Right cardiac atrium (tissue), 5 donors: ENCODE results near the gene TCERG1L. TPM values are rescaled to one million over a fixed set of nuclear protein-coding genes. Genes with fewer than 3 reads are reported as not detected.

ENCODE experiments used
- ATAC-seq, 2 donors: fragments of 200-7000 bp; cut with Tn5 transposase; one replicate each; pipeline versions ENCODE4 v1.8.0 to v1.9.1; 2020; ENCODE audit warnings: moderate library complexity in 2 of 2, mild to moderate bottlenecking in 1 of 2
- DNase-seq, 3 donors: peaks; one replicate each; pipeline ENCODE4 v3.0.0-alpha.2; 2020
- H3K27ac ChIP-seq: one replicate; pipeline ENCODE4 v1.5.1; 2013; ENCODE audit warnings: mild to moderate bottlenecking, low read length, control low read depth, moderate library complexity
- H3K27me3 ChIP-seq: one replicate; pipeline ENCODE4 v1.6.1; 2013; ENCODE audit not compliant: control insufficient read depth, insufficient read depth
- H3K4me1 ChIP-seq: one replicate; pipeline ENCODE4 v1.6.1; 2013; ENCODE audit warnings: low read length; ENCODE audit not compliant: control insufficient read depth, insufficient read depth
- H3K4me3 ChIP-seq: one replicate; pipeline ENCODE4 v1.5.1; 2013; ENCODE audit warnings: low read length, control low read depth
- H3K9me3 ChIP-seq: one replicate; pipeline ENCODE4 v1.6.1; 2013; ENCODE audit warnings: low read length; ENCODE audit not compliant: control insufficient read depth
- WGBS: extraction: QIAGEN DNeasy Blood & Tissue Kit; methylation state at CpG from one replicate; pipeline ENCODE4 v1.1.7; 2013; 5-methylcytosine and 5-hydroxymethylcytosine counted together
- intact Hi-C, 4 donors: fragments of 100-400 bp; cut with DNase I; formaldehyde crosslinking; loops; one replicate each; pipeline versions ENCODE4 v1.11.0 to v1.14.0; 2022 to 2023
- polyA plus RNA-seq: library from polyadenylated mRNA; stranded (reverse); fragments of 200-250 nt; gene quantifications from one replicate; pipeline ENCODE4 v1.2.3, GENCODE V29; 2013
- total RNA-seq, 4 donors: library from RNA; stranded (reverse); fragmentation: NEBNext Ultra II Directional; extraction: Animal tissue kit (Norgen Biotek cat#: 25700); gene quantifications; one replicate each; pipeline ENCODE4 v1.2.1, GENCODE V29; 2021
- donor health status: healthy with polysubstance abuse.
- donor health status: DM: no; HTN: yes; CAD: no.
- donor health status: DM: no; HTN: no; CAD: no.
- donor health status: DM: no; HTN: yes; CAD: no; lungs with severe emphysema.
- donor health status: DM: yes; HTN: yes; CAD: no.

The TCERG1L gene
- total and polyA plus RNA-seq, 5 donors: not detected

DNA sequence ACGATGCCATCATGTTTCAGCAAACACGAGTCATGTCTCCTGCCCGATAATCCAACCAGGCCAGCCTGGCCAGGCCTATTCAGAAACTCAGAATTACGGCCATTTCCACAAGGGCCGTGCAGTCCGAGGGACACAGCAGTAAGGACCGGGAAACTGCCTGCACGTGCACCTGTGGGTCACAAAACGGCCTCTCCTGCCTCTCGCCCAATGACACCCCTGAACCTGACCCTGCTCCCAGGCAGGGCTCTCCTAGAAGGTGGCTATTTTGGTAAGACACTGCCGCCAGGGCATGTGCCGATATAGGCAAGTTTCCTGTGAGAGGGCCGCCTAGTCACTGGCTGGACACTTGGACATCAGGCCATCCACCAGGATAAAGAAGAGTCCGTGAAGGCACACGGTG, 196.7 kb downstream of the TCERG1L start:
- 93% methylated on average over 15 of the region's 15 CpGs for WGBS
- Histone ChIP-seq H3K4me1 (no peaks in the 10 kb centered on the region), H3K9me3 (no peaks in the 10 kb centered on the region), H3K4me3 (no peak overlapping the region), H3K27me3 (no peaks in the 10 kb centered on the region), H3K27ac (no peak overlapping the region)
- no peak for ATAC-seq
- intact Hi-C loops: no loop called here
- no peak for DNase-seq

DNA sequence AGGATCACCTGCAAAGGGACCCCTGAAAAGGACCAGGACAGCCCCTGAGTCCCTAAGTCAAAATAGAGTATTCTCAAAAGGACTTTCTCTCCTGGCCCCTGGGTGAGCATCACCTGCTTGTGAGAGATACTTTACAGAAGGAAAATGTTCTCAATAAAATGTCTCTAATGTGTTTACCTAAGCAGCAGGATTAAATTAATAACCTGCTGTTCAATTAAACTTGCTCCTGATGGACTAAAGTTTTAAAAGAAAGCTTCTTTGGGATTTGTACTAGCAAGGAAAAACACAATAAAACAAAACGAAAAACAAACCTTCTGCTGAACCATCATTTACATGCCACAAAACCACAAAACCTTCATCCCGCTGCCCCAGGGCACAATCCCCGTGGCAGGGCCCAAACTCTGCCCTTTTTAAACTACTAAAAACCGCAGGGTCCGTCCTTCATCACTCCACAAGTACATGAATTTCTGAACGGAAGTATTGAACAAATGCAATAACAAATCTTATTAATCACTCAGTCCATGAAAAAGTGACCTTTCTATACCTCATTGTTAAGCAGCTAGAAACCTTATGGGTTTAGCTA, 197.7 kb downstream of the TCERG1L start:
- no peaks in the 10 kb centered on the region for H3K9me3 ChIP-seq
- no peak overlapping the region for H3K4me3 ChIP-seq
- no peak overlapping the region for H3K27ac ChIP-seq
- DNase-seq (no peak), ATAC-seq (no peak)
- 84% methylated on average over 6 of the region's 6 CpGs for WGBS
- intact Hi-C loops: no loop called here
- no peaks in the 10 kb centered on the region for H3K4me1 ChIP-seq
- H3K27me3 ChIP-seq: no peaks in the 10 kb centered on the region

DNA sequence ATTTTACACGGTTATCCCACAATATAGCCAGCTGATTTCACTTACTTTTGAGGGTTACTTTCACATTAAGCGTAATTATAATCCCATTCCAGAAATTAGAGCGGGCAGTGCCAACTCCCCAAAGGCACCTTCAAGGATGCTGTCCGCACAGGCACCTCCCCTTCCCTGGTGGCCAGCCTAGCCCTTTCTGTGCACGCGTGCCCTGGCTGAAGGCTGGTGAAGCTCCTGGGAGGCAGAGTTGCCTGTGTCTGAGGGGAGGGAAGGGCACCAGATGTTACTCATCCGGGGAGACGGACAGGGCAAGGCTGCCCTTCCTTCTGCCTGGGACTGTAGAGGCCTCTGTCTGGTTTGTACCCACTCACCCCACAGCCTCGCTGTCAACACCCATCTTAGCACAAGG, 198.4 kb downstream of the TCERG1L start:
- H3K4me3 ChIP-seq: no peak overlapping the region
- intact Hi-C loops: no loop called here
- DNase-seq (no peak), ATAC-seq (no peak)
- 93% methylated on average over 9 of the region's 9 CpGs for WGBS
- H3K27ac ChIP-seq: no peak overlapping the region
- no peaks in the 10 kb centered on the region for H3K9me3 ChIP-seq
- no peaks in the 10 kb centered on the region for H3K27me3 ChIP-seq
- no peaks in the 10 kb centered on the region for H3K4me1 ChIP-seq

DNA sequence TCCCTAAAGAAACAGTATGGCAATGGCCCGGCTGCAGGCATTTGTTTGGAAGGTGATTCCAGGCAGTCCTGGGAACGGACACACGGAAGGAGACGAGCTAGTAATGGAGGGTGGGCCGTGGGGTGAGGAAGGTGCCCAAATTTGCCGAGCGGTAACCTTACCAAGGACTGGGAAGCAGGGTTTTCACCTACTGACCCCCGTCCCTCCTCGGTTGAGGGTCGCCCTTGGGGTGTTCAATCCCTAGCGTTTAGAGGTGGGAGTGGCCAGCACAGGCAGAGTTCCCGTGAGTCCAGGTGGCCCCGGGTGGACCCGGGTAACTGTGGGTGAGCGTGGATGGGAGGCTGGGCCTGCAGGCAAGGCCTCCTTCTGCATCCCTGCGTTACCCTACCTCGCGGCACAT, 198.8 kb downstream of the TCERG1L start:
- H3K27me3 ChIP-seq: no peaks in the 10 kb centered on the region
- H3K4me1 ChIP-seq: no peaks in the 10 kb centered on the region
- no peak overlapping the region for H3K4me3 ChIP-seq
- intact Hi-C loops: no loop called here
- no peak overlapping the region for H3K27ac ChIP-seq
- DNase-seq (no peak), ATAC-seq (no peak)
- WGBS: 89% methylated on average over 18 of the region's 18 CpGs
- H3K9me3 ChIP-seq: no peaks in the 10 kb centered on the region

DNA sequence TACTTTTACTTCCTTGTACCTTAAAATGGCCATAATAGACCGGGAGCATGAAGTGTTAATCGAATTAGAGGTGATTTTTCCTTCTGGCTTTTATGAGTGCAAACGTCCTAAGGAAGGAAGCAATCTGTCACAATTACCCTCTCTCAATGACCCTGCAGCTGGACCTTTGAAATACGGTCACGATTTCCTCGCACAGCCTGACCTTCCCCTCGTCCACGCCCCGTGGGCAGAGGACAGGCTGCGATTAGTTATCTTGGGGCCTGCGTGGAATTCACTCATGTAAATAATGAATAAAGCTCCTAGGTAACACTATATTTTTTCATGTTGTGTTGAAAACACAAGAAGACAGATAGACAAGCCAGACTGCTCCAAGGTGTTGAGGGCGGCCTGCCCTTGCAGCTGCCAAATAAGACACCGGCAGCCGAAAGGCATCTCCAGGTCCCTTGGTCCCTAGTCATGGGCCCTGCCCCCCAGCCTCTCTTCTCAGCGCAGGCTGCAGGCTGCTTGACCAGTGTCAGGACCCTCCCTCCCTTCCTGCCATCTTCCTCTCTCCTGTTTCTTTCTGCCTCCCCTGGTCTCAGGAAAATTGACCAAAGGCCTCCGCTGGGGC, 199.9 kb downstream of the TCERG1L start:
- ATAC-seq: no peak
- WGBS: 56% methylated on average over 16 of the region's 16 CpGs
- H3K27me3 ChIP-seq: no peaks in the 10 kb centered on the region

DNA sequence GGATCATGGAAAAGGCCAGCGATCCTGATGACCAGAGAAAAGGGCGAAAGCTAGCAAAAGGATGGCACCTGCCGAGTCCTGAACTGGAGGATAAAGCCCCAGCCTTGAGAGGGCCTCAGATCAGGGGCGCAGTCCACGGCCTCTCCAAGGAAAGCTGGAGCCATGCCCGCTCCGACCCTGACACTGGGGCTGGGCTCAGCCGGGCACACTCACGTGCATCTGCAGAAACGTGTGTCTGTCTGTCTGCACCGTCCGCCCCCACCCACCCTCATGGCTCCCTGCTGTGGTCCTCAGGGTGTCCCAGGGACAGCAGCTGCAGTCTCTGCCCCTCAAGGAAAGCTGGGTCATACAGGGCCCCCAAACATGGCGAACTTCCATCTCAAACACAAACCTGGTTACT, 200.5 kb downstream of the TCERG1L start:
- Histone ChIP-seq H3K27me3 (no peaks in the 10 kb centered on the region), H3K9me3 (no peaks in the 10 kb centered on the region), H3K4me3 (no peak overlapping the region), H3K4me1 (no peaks in the 10 kb centered on the region), H3K27ac (no peak overlapping the region)
- WGBS: 84% methylated on average over 13 of the region's 13 CpGs
- no peak for DNase-seq
- no peak for ATAC-seq
- intact Hi-C loops: no loop called here

More for the DNA sequence above, 199.9 kb downstream of the TCERG1L start:
- Histone ChIP-seq H3K4me3 (no peak overlapping the region), H3K4me1 (no peaks in the 10 kb centered on the region), H3K9me3 (no peaks in the 10 kb centered on the region), H3K27ac (no peak overlapping the region)
- intact Hi-C loops: no loop called here
- DNase-seq: no peak

DNA sequence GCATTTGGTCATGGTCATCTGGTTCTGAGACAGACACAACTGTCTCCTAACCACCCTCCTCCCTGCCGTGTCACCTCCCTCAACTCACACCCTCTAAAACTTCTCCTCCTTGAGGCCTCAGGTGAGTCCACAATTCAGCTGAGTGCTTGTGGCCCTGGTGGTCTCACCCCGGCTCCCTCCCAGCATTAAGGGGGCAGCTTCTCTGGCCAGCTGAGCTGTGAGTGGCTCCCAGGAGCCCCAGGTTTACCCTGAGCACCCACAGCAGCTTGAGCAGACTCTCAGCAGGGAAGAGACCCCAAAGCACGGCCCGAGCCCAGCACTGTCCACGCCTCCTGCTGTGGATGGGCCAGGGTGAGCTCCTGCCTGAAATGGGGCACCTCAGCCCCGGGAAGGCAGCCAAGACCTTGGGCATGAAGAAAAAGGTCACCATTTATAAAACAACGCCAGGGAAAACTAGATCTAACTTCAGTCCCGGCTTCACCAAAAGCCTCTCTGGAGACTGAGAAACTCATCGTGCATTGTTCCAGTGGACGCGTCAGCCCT, 201.2 kb downstream of the TCERG1L start:
- H3K27me3 ChIP-seq: no peaks in the 10 kb centered on the region
- H3K9me3 ChIP-seq: no peaks in the 10 kb centered on the region
- no peaks in the 10 kb centered on the region for H3K4me1 ChIP-seq
- intact Hi-C loops: no loop called here
- H3K27ac ChIP-seq: no peak overlapping the region
- H3K4me3 ChIP-seq: no peak overlapping the region
- DNase-seq: no peak
- WGBS: 75% methylated on average over 11 of the region's 11 CpGs
- no peak for ATAC-seq

DNA sequence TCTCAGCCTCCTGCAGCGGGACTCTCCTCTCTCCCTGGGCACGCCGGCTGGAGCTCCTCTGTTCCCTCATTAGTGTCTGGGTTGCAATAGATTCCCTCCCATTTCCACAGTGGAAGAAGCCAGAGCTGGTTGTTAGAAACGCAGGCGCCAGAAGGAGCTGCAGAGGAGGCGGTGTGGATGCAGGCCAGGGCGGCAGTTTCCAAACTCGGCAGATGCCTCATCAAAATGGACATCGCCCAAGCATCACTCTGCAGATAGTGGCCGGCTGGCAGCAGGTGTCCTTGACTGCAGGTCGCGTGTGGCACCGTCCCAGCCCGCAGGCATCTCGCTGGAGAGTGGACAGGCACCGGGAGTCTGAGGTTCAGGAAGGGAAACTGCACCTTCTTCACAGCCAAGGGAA, 201.8 kb downstream of the TCERG1L start:
- WGBS: 62% methylated on average over 16 of the region's 16 CpGs
- no peaks in the 10 kb centered on the region for H3K4me1 ChIP-seq
- DNase-seq (no peak), ATAC-seq (no peak)
- H3K4me3 ChIP-seq: no peak overlapping the region
- no peaks in the 10 kb centered on the region for H3K9me3 ChIP-seq
- no peak overlapping the region for H3K27ac ChIP-seq
- no peaks in the 10 kb centered on the region for H3K27me3 ChIP-seq
- intact Hi-C loops: no loop called here

DNA sequence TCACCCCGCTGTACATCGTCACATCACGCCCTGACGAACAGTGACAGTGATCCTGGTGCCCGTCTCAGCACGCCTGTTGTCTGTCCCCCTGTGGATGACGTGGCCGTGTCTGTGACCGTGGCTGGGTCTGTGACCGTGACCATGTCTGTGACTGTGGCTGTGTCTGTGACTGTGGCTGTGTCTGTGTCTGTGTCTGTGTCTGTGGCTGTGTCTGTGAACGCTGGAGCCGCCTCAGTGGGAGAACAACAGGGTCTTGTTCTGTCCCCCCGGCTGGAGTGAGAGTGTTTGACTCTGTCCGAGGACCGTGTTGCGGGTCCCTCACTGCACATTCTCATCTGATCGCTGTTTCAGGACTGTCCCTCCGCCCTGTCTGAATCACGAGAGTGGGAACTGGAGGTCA, 202.2 kb downstream of the TCERG1L start:
- Histone ChIP-seq H3K27ac (no peak overlapping the region), H3K9me3 (no peaks in the 10 kb centered on the region), H3K4me3 (no peak overlapping the region), H3K4me1 (no peaks in the 10 kb centered on the region), H3K27me3 (no peaks in the 10 kb centered on the region)
- intact Hi-C loops: no loop called here
- 66% methylated on average over 19 of the region's 19 CpGs for WGBS
- DNase-seq: no peak
- no peak for ATAC-seq

DNA sequence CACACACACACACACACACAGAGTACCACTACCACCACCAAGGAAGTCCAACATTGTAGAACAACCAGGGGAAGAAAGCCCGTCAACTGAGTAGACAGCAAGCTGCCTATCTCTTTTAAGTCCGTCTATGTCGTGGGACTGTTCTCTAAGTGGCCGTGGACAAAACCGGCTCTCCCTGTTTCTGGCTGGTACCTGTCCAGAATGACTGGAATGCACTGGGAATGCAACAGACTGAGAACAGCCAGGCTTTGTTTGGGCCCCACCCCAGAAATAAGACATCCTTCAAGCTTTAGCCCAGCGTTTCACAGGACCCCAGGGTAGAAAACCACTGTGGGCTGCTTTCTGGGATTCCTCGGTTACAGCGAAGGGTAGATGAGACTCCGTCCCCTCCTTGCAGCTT, 203.6 kb downstream of the TCERG1L start:
- Histone ChIP-seq H3K9me3 (no peaks in the 10 kb centered on the region), H3K4me1 (no peaks in the 10 kb centered on the region), H3K4me3 (no peak overlapping the region), H3K27me3 (no peaks in the 10 kb centered on the region), H3K27ac (no peak overlapping the region)
- 96% methylated on average over 9 of the region's 9 CpGs for WGBS
- ATAC-seq: no peak
- no peak for DNase-seq
- intact Hi-C loops: no loop called here

DNA sequence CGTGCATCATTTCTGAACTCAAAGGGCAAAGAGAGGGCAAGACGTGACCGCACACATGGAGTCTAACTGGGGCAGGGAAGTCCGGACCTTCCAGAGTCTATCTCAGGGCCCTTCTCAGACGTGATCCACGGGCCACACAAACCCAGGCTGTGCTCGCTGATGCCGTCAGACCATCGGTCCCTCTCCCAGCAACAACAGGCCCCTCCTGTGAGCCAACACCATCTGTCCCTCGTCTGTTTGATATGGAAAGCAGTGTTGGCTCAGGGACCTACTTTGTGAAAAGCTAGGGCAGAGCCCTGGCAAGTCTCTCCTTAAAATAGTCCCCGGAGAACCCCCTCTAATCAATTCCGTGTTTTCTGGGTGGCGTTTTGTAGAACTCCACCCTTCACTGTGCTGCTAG, 208.8 kb downstream of the TCERG1L start:
- intact Hi-C loops: no loop called here
- WGBS: 57% methylated on average over 13 of the region's 13 CpGs
- ATAC-seq: peak in 1 of 2 donors; percentile 52

More for the DNA sequence above, 208.8 kb downstream of the TCERG1L start:
- Histone ChIP-seq H3K4me1 (no peaks in the 10 kb centered on the region), H3K9me3 (no peaks in the 10 kb centered on the region), H3K27me3 (no peaks in the 10 kb centered on the region), H3K4me3 (no peak overlapping the region), H3K27ac (no peak overlapping the region)
- DNase-seq: no peak
